H1 (cell line): ENCODE measurements around the gene ETV5. TPM values are rescaled to one million over a fixed set of nuclear protein-coding genes. Genes with fewer than 3 reads are reported as not detected.

ENCODE experiments used
- CTCF ChIA-PET: fragments of 300-600 bp; sonication (Branson Sonifier 250); formaldehyde crosslinking; loops from one replicate; lab custom pipeline; 2021; ENCODE audit not compliant: partially characterized antibody; lab: Charles Lee
- POLR2A ChIA-PET: fragments of 300-600 bp; sonication (Branson Sonifier 250); formaldehyde crosslinking; loops from one replicate; lab custom pipeline; 2021; ENCODE audit warnings: inconsistent platforms; ENCODE audit not compliant: partially characterized antibody; lab: Charles Lee
- DNase-seq, 2 experiments: peaks; one replicate each; pipeline versions ENCODE4 v3.0.0 to v3.0.0-alpha.2; 2010 to 2022; ENCODE audit warnings: low spot score in 2 of 2, low read depth in 1 of 2, mixed read lengths in 1 of 2
- FAIRE-seq: peaks from 2 replicates; lab custom pipeline; 2011; peaks lifted over from hg19 to GRCh38; lab: Jason Lieb, UNC
- H2AFZ ChIP-seq: 2 replicates; pipeline ENCODE4 v1.8.1; 2012; ENCODE audit warnings: low read length, inconsistent platforms
- H2AK5ac ChIP-seq: 2 replicates; pipeline ENCODE4 v1.6.1; 2013; ENCODE audit warnings: low read depth, low read length
- H2BK120ac ChIP-seq: replicated peaks from 2 replicates; pipeline ENCODE3; 2013; ENCODE audit warnings: low read depth, low read length, inconsistent platforms
- H2BK12ac ChIP-seq: 2 replicates; pipeline ENCODE4 v1.6.1; 2013; ENCODE audit warnings: low read depth, low read length
- H2BK15ac ChIP-seq: 2 replicates; pipeline ENCODE4 v1.6.1; 2013; ENCODE audit warnings: low read length
- H2BK20ac ChIP-seq: 2 replicates; pipeline ENCODE4 v1.6.1; 2013; ENCODE audit warnings: low read length
- H2BK5ac ChIP-seq: 2 replicates; pipeline ENCODE4 v1.6.1; 2013; ENCODE audit warnings: low read depth, low read length
- H3K14ac ChIP-seq: 2 replicates; pipeline ENCODE4 v1.6.1; 2013; ENCODE audit warnings: inconsistent platforms; ENCODE audit not compliant: insufficient read length
- H3K18ac ChIP-seq: 2 replicates; pipeline ENCODE4 v1.6.1; 2013; ENCODE audit warnings: low read length; ENCODE audit errors: extremely low read depth
- H3K23ac ChIP-seq: 2 replicates; pipeline ENCODE4 v1.6.1; 2013; ENCODE audit warnings: inconsistent platforms; ENCODE audit not compliant: insufficient read length
- H3K23me2 ChIP-seq: 2 replicates; pipeline ENCODE4 v1.6.1; 2013; ENCODE audit warnings: low read depth, low read length
- H3K27ac ChIP-seq: 2 replicates; pipeline ENCODE4 v1.6.1; 2011; ENCODE audit warnings: low read depth, low read length, inconsistent platforms
- H3K27me3 ChIP-seq, 4 experiments: replicated peaks in 1 of 4; 1 replicate in 1 of 4; 2 replicates in 3 of 4; pipeline versions ENCODE4 v1.6.1 to v1.8.1; 2011 to 2013; ENCODE audit warnings: low read length in 3 of 4, mild to moderate bottlenecking in 3 of 4, inconsistent platforms in 2 of 4, mixed read lengths in 2 of 4, moderate library complexity in 1 of 4; ENCODE audit not compliant: control insufficient read depth in 3 of 4, insufficient read depth in 3 of 4; ENCODE audit errors: extremely low read depth in 1 of 4
- H3K36me3 ChIP-seq, 4 experiments: 2 replicates each; pipeline versions ENCODE4 v1.6.1 to v1.8.1; 2011 to 2013; ENCODE audit warnings: mild to moderate bottlenecking in 4 of 4, low read length in 3 of 4, moderate library complexity in 2 of 4, control low read depth in 1 of 4, inconsistent platforms in 1 of 4; ENCODE audit not compliant: insufficient read depth in 4 of 4, control insufficient read depth in 2 of 4
- H3K4ac ChIP-seq: replicated peaks from 2 replicates; pipeline ENCODE3; 2013; ENCODE audit warnings: low read length, low read depth, mixed read lengths, inconsistent platforms; ENCODE audit not compliant: insufficient read length
- H3K4me1 ChIP-seq, 4 experiments: replicated peaks in 1 of 4; 1 replicate in 1 of 4; 2 replicates in 3 of 4; pipeline versions ENCODE4 v1.6.1 to v1.8.1; 2011 to 2013; ENCODE audit warnings: low read length in 3 of 4, inconsistent platforms in 2 of 4, mixed read lengths in 1 of 4; ENCODE audit not compliant: insufficient read depth in 4 of 4, control insufficient read depth in 3 of 4
- H3K4me2 ChIP-seq, 2 experiments: 2 replicates each; pipeline versions ENCODE4 v1.6.1 to v1.8.1; 2011 to 2013; ENCODE audit warnings: low read depth in 2 of 2, low read length in 2 of 2, control low read depth in 1 of 2, inconsistent platforms in 1 of 2, mild to moderate bottlenecking in 1 of 2; ENCODE audit not compliant: insufficient read depth in 1 of 2
- H3K4me3 ChIP-seq, 4 experiments: fragments of 200-600, 300-600 bp in 1 of 4; sonication (generic), shearing (Covaris generic), sonication (Bioruptor Twin) in 1 of 4; 2 replicates each; pipeline versions ENCODE4 v1.5.1 to v1.8.1; 2011 to 2016; ENCODE audit warnings: low read length in 4 of 4, low read depth in 3 of 4, control low read depth in 2 of 4, inconsistent platforms in 2 of 4, mild to moderate bottlenecking in 2 of 4, mixed read lengths in 1 of 4, moderate library complexity in 1 of 4; ENCODE audit not compliant: insufficient read depth in 2 of 4; ENCODE audit errors: extremely low read depth in 1 of 4
- H3K56ac ChIP-seq: replicated peaks from 2 replicates; pipeline ENCODE3; 2013; ENCODE audit warnings: low read depth, mild to moderate bottlenecking, mixed read lengths, low read length, inconsistent platforms; ENCODE audit not compliant: insufficient read length
- H3K79me1 ChIP-seq: 2 replicates; pipeline ENCODE4 v1.6.1; 2013; ENCODE audit warnings: low read depth, low read length, control low read depth
- H3K79me2 ChIP-seq, 2 experiments: 2 replicates each; pipeline versions ENCODE4 v1.6.1 to v1.8.1; 2012 to 2013; ENCODE audit warnings: low read length in 2 of 2, mild to moderate bottlenecking in 2 of 2, inconsistent platforms in 1 of 2; ENCODE audit not compliant: insufficient read depth in 2 of 2, control insufficient read depth in 1 of 2
- H3K9ac ChIP-seq, 4 experiments: replicated peaks in 1 of 4; 1 replicate in 1 of 4; 2 replicates in 3 of 4; pipeline versions ENCODE4 v1.6.1 to v1.8.1; 2011 to 2013; ENCODE audit warnings: low read depth in 3 of 4, low read length in 3 of 4, control low read depth in 2 of 4, mild to moderate bottlenecking in 2 of 4, moderate library complexity in 2 of 4, inconsistent platforms in 1 of 4; ENCODE audit errors: extremely low read depth in 1 of 4
- H3K9me3 ChIP-seq, 2 experiments: 2 replicates each; pipeline versions ENCODE4 v1.6.1 to v1.8.1; 2012 to 2013; ENCODE audit warnings: mild to moderate bottlenecking in 2 of 2, moderate library complexity in 2 of 2, control low read depth in 1 of 2, inconsistent platforms in 1 of 2, low read depth in 1 of 2, low read length in 1 of 2, mixed read lengths in 1 of 2; ENCODE audit not compliant: insufficient read depth in 2 of 2
- H4K20me1 ChIP-seq, 2 experiments: replicated peaks in 1 of 2; 2 replicates each; pipeline versions ENCODE3 to v1.8.1; 2011 to 2013; ENCODE audit warnings: inconsistent platforms in 2 of 2, low read length in 2 of 2, mild to moderate bottlenecking in 1 of 2; ENCODE audit not compliant: insufficient read depth in 2 of 2, control insufficient read depth in 1 of 2
- H4K5ac ChIP-seq: 2 replicates; pipeline ENCODE4 v1.6.1; 2013; ENCODE audit warnings: low read length, low read depth, mixed read lengths, inconsistent platforms; ENCODE audit not compliant: insufficient read length
- H4K8ac ChIP-seq: 2 replicates; pipeline ENCODE4 v1.8.0; 2013; ENCODE audit warnings: mild to moderate bottlenecking, moderate library complexity, low read length, inconsistent platforms; ENCODE audit not compliant: insufficient read depth; ENCODE audit errors: extremely low read depth
- H4K91ac ChIP-seq: replicated peaks from 2 replicates; pipeline ENCODE3; 2013; ENCODE audit warnings: low read length, mixed read lengths, inconsistent platforms; ENCODE audit not compliant: insufficient read length
- ASH2L ChIP-seq: fragments of 200-600, 300-600 bp; sonication (generic); IDR thresholded peaks from one replicate; pipeline ENCODE4 v1.7.1; 2017; ENCODE audit warnings: low read length
- BACH1 ChIP-seq: IDR thresholded peaks from 2 replicates; pipeline ENCODE4 v1.6.1; 2012; ENCODE audit warnings: low read length, improper control_type of control experiment
- BRCA1 ChIP-seq: IDR thresholded peaks from 2 replicates; pipeline ENCODE4 v1.6.1; 2012; ENCODE audit warnings: low read depth, low read length, improper control_type of control experiment
- SAP30 ChIP-seq: fragments of 300-600 bp; sonication (generic); IDR thresholded peaks from 2 replicates; pipeline ENCODE4 v1.7.1; 2012; ENCODE audit warnings: low read length, moderate library complexity, mild to moderate bottlenecking, inconsistent platforms; ENCODE audit not compliant: insufficient read depth, insufficient replicate concordance
- WGBS, 2 experiments: shearing (Covaris generic) in 1 of 2; methylation state at CpG; one replicate each; pipeline versions ENCODE4 v1.1.6 to v1.1.7; 2013 to 2015; ENCODE audit warnings: low lambda C conversion rate in 2 of 2, mixed read lengths in 2 of 2, inconsistent platforms in 1 of 2, low coverage in 1 of 2, missing lambda C conversion rate in 1 of 2; ENCODE audit not compliant: insufficient replicate concordance in 2 of 2, insufficient coverage in 1 of 2, insufficient read length in 1 of 2; ENCODE audit errors: extremely low coverage in 1 of 2, missing lambda C conversion rate in 1 of 2; 5-methylcytosine and 5-hydroxymethylcytosine counted together
- polyA plus RNA-seq, 7 experiments: library from polyadenylated mRNA; depleted of rRNA in 3 of 7; stranded (reverse) in 5 of 7; unstranded in 2 of 7; fragments of >200 nt in 5 of 7; fragments of 200-250 nt in 2 of 7; gene quantifications; 1 replicate in 5 of 7; 2 replicates in 1 of 7; 4 replicates in 1 of 7; pipeline versions ENCODE4 v1.2.1 to v1.2.3, GENCODE V29; 2011 to 2013; ENCODE audit warnings: missing spikeins in 2 of 7, mixed read lengths in 2 of 7
- total RNA-seq: library from RNA; stranded (reverse); fragmentation: NEBNext Ultra II Directional; extraction: Animal tissue kit (Norgen Biotek cat#: 25700); gene quantifications from 2 replicates; pipeline ENCODE4 v1.2.1, GENCODE V29; 2021

The ETV5 gene
- total and polyA plus RNA-seq, 2 of the 8 experiments (the other 6 are each of a cell fraction or from before 2014, with no cell fraction given), result 13.1 to 36.9 TPM

GRCh38 chr3:186058225-186058624 is 50.7 kb downstream of the ETV5 start:
- Histone ChIP-seq H3K9ac (no peak overlapping the region), H2BK20ac (no peak overlapping the region), H3K14ac (no peak overlapping the region), H3K23ac (no peak overlapping the region), H3K27ac (no peak overlapping the region), H3K4ac (no peak overlapping the region), H3K27me3 (no peaks in the 10 kb centered on the region), H3K36me3 (peaks cover 0 to 9% (median under 1%) of the 10 kb centered on the region in 4 experiments; a peak in 2 of 8 replicates), H3K79me2 (no peaks in the 10 kb centered on the region), H2BK5ac (peak overlapping the region; percentile 48; the same call in 1 of the 2 replicates), H2BK120ac (no peak overlapping the region), H4K8ac (no peak overlapping the region), H3K4me3 (no peak overlapping the region), H2AFZ (no peak overlapping the region), H3K23me2 (no peaks in the 10 kb centered on the region), H2AK5ac (peak overlapping the region; percentile 71; the same call in 1 of the 2 replicates), H2BK12ac (peak overlapping the region; percentile 69; the same call in 1 of the 2 replicates), H3K56ac (no peak overlapping the region), H3K18ac (no peak overlapping the region), H3K4me1 (peaks cover 2 to 16% (median 7%) of the 10 kb centered on the region in 4 experiments; a peak in 6 of 7 replicates), H3K9me3 (no peaks in the 10 kb centered on the region), H2BK15ac (no peak overlapping the region), H3K79me1 (no peaks in the 10 kb centered on the region), H4K91ac (peak overlapping the region; percentile 34)
- ChIA-PET POLR2A (interaction anchor here (0.7 to 1.2 kb wide), 2 partner anchors 15 to 16 kb away, joined by 4 read pairs; no protein-coding TSS in a partner anchor), CTCF (no interaction called here)
- DNase-seq (no peak), FAIRE-seq (no peak)
- 85% methylated on average over 6 of the region's 6 CpGs; no CpG with 5 or more reads in 1 of the 2 experiments for WGBS, 2 experiments
- TF ChIP-seq SAP30 (no peak), BRCA1 (no peak), BACH1 (no peak), ASH2L (no peak)
- TF ChIP-seq, all 59 proteins: peak for 0
- Histone ChIP-seq H3K4me2 (no peak overlapping the region), H4K5ac (no peak overlapping the region), H4K20me1 (no peaks in the 10 kb centered on the region)
